Stimulated activated CD8-positive, alpha-beta memory T cell treated with anti-CD3 and anti-CD28 coated beads, Interleukin-12 subunit alpha, Interleukin-12 subunit beta, amount 100 ng/mL, for 1 hour (primary cell): ENCODE results near the gene TRPM8.

ENCODE experiments used
- DNase-seq: peaks from one replicate; pipeline ENCODE4 v3.0.0-alpha.2; 2020; ENCODE audit warnings: low read depth

TRPM8 gene

DNA sequence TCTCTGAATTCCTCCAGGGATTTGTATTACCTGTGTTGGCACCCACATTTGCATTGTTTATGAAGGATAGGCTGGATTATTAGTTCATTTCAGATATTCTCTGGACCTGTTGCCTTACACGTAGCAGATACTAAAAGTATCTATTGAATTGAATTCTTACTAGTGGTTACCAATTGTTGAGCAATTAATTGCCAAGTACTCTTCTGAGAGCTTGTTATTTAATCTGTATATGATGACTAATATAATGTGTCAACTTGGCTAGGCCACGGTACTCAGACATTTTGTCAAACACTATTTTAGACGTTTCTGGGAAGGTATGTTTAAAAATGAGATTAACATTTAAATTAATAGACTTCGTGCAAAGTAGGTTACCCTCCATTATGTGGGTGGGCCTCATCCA is 130.9 kb downstream of the TRPM8 start:
- DNase-seq: no peak

DNA sequence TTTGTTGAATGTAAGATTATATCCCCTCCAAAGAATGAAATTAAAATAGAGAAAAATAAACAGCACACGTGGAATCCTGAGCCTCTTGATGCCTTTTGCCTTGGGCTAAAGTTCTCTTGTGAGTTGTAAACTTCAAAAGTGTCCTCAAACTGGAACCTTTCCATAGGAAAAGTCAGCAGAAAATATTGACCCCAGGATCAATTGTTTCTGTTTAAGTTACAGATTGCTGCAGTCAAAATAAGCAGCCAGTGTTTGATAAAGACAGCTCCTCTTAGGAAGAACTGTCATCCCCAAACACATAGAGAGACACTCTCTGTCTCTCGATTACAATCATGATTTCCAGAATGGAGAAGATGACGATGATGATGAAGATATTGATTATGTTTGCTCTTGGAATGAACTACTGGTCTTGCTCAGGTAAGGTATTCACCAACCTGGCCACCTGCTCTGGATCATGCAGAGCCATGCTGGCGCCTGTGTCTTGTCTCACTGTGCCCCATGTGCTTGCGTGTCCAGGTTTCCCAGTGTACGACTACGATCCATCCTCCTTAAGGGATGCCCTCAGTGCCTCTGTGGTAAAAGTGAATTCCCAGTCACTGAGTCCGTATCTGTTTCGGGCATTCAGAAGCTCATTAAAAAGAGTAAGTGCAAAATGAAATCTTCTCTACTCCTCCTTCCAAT is 133.4 kb downstream of the TRPM8 start, which contains the start of gene SPP2:
Gene SPP2 (plus strand): TSS at position 248 of the 681 bp plus-strand sequence. CDS start 85 bp downstream, at position 333.
- no peak for DNase-seq

DNA sequence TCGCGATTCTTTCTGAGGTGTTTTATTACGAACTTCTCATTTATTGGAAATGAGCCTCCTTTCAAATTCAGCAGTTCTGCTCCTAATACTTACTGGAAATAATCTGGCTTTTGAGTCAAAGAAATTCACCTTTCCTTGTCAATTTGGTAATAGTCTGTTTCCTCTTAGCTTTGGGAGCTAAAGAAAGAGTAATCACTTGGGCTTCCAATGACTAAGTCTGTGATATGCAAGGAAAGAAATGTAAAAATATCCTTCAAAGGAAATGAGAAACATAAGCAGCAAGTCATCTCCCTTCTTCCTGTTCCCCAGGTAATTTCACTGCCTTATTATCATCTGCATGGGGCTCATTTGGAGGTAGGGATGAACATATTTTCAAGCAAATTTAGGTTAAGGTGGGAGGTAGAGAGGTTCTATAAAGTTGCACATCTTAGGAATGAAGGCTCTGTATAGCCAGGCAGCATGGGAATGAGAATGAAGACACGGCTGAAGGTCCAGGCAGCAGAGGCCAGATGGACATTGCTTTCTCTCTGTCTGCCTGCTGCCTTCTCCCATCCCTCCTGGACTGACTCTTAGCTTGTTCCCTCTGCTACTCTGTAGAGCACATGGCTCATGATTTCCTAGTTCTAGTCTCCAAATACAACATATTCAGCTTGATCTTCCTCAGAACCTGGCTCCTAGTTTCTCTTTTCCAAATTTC is 134.3 kb downstream of the TRPM8 start:
- DNase-seq: no peak

DNA sequence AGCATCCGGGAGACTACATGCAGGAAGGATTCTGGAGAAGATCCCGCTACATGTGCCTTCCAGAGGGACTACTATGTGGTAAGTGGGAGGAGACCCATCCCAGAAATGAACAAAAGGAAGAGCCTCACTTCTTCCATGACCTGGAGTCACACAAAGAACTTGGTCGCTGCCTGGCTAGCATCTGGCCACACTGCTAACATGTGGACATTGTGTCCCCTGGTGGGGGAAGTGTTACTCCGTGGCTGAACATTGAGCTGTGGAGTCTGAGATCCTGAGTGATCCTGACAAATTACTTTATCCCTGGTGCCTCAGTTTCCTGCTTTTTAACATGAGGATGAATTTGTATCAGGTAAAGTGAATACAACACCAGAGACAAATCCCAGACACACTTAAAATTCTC is 141.7 kb downstream of the TRPM8 start:
- DNase-seq: no peak

DNA sequence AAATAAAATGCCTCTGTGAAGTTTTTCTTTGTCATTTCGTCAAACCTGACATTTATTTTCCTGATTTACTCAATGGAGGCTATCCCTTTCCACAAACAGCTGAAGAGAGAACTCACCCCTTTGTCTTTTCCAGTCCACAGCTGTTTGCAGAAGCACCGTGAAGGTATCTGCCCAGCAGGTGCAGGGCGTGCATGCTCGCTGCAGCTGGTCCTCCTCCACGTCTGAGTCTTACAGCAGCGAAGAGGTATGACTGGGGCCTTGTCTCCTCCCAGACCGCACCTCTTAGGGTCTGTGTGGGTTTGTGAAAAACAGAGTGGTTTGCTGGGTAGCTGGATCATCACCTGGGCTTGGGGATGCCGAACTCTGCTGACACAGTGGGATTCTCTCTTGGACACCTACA is 143.1 kb downstream of the TRPM8 start:
- no peak for DNase-seq

DNA sequence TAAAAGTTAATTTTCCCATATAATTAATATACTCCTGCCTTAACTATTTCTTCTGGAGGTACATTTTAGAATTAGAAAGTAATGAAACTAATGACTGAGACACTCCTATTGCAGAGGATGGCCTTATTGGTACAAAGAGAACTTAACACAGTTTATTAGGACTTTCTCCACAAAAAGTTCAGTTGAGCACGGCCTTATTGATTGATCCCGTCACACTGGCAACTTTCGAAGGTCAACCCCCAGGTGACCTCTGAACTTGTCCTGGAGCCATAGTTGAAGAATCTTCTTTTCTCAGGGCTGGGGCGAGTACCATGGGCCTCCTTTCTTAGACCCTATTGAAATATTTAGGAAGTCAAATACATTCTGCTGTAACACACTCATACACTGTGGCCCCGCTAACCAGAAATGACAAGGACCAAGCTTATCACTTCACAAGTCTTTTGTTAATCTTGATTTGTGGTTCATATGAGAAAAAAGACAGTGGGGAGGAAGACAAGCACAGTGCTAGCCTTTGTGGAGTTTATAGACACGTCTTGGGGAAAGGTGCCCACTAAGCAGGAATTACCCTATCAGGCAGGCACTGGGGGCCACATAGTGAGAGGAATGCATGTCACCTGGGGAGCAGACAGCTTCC is 144.6 kb downstream of the TRPM8 start:
- no peak for DNase-seq

DNA sequence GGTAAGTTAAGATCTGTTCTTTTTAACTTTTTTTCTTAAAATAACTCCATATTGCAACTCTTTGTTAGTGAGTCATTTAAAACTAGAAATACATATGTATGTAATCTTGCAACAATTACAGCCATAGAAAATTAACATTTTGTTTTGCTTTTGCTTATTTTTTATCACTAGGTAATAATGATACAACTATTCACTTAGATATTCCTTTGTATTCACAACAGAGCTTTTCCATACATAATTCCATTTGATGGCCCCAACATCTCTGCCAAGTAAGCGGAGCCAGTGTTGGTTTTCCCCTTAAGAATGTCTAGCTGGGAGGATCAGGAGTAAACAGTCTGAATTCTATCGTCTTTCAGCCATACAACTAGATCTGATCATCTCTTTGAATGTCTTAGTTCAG is 149.4 kb downstream of the TRPM8 start:
- DNase-seq: no peak
